H9 (cell line): Measurements from ENCODE around the gene LINC01488. TPM values are rescaled to one million over a fixed set of nuclear protein-coding genes. Genes with fewer than 3 reads are reported as not detected.

Experiments used
- DNase-seq: peaks from one replicate; pipeline ENCODE4 v3.0.0-alpha.2; 2017
- H2AFZ ChIP-seq: one replicate; pipeline ENCODE4 v1.6.1; 2013; ENCODE audit warnings: mild to moderate bottlenecking, low read length, control low read depth, moderate library complexity
- H2AK5ac ChIP-seq: 2 replicates; pipeline ENCODE4 v1.6.1; 2013; ENCODE audit warnings: low read length, control low read depth, mixed read lengths; ENCODE audit not compliant: insufficient read length
- H2BK120ac ChIP-seq: one replicate; pipeline ENCODE4 v1.6.1; 2013; ENCODE audit warnings: low read depth, mild to moderate bottlenecking, low read length, control low read depth, inconsistent platforms; ENCODE audit not compliant: poor library complexity, severe bottlenecking
- H2BK12ac ChIP-seq: 2 replicates; pipeline ENCODE4 v1.6.1; 2013; ENCODE audit warnings: low read length, control low read depth, mixed read lengths, low read depth; ENCODE audit not compliant: insufficient read length
- H2BK15ac ChIP-seq: 2 replicates; pipeline ENCODE4 v1.6.1; 2013; ENCODE audit warnings: low read depth, low read length, control low read depth
- H2BK20ac ChIP-seq: one replicate; pipeline ENCODE4 v1.6.1; 2013; ENCODE audit warnings: low read depth, mild to moderate bottlenecking, low read length, control low read depth, inconsistent platforms; ENCODE audit not compliant: poor library complexity, severe bottlenecking
- H2BK5ac ChIP-seq: 2 replicates; pipeline ENCODE4 v1.6.1; 2013; ENCODE audit warnings: low read length, control low read depth, mixed read lengths; ENCODE audit not compliant: insufficient read length
- H3K14ac ChIP-seq: 2 replicates; pipeline ENCODE4 v1.6.1; 2013; ENCODE audit warnings: low read length, control low read depth; ENCODE audit not compliant: insufficient read depth
- H3K18ac ChIP-seq: 2 replicates; pipeline ENCODE4 v1.6.1; 2013; ENCODE audit warnings: low read depth, mild to moderate bottlenecking, mixed read lengths, low read length, control low read depth; ENCODE audit not compliant: insufficient read length
- H3K23ac ChIP-seq: 2 replicates; pipeline ENCODE4 v1.6.1; 2013; ENCODE audit warnings: low read length, control low read depth, mixed read lengths, low read depth; ENCODE audit not compliant: insufficient read length
- H3K23me2 ChIP-seq: 2 replicates; pipeline ENCODE4 v1.6.1; 2013; ENCODE audit warnings: low read depth, mild to moderate bottlenecking, mixed read lengths, low read length, control low read depth; ENCODE audit not compliant: insufficient read length, poor library complexity, severe bottlenecking
- H3K27ac ChIP-seq: 2 replicates; pipeline ENCODE4 v1.5.1; 2013; ENCODE audit warnings: low read length, control low read depth, mixed read lengths, low read depth; ENCODE audit not compliant: insufficient read length
- H3K27me3 ChIP-seq: 2 replicates; pipeline ENCODE4 v1.6.1; 2013; ENCODE audit warnings: low read length, control low read depth, inconsistent platforms; ENCODE audit not compliant: insufficient read depth
- H3K4ac ChIP-seq: 2 replicates; pipeline ENCODE4 v1.6.1; 2013; ENCODE audit warnings: low read depth, mild to moderate bottlenecking, control low read depth, inconsistent platforms, low read length, moderate library complexity
- H3K4me1 ChIP-seq: 2 replicates; pipeline ENCODE4 v1.6.1; 2013; ENCODE audit warnings: low read length, control low read depth, inconsistent platforms; ENCODE audit not compliant: insufficient read depth
- H3K4me2 ChIP-seq: 2 replicates; pipeline ENCODE4 v1.6.1; 2013; ENCODE audit warnings: low read length, control low read depth, mixed read lengths; ENCODE audit not compliant: insufficient read length, insufficient read depth
- H3K56ac ChIP-seq: 2 replicates; pipeline ENCODE4 v1.6.1; 2013; ENCODE audit warnings: low read depth, mild to moderate bottlenecking, mixed read lengths, low read length, control low read depth; ENCODE audit not compliant: insufficient read length
- H3K79me1 ChIP-seq: 2 replicates; pipeline ENCODE4 v1.6.1; 2013; ENCODE audit warnings: low read depth, mild to moderate bottlenecking, moderate library complexity, low read length, control low read depth, inconsistent platforms; ENCODE audit not compliant: insufficient read depth, poor library complexity, severe bottlenecking
- H3K79me2 ChIP-seq: 2 replicates; pipeline ENCODE4 v1.6.1; 2013; ENCODE audit warnings: low read length, control low read depth, inconsistent platforms; ENCODE audit not compliant: insufficient read depth
- H3K9ac ChIP-seq: 2 replicates; pipeline ENCODE4 v1.6.1; 2013; ENCODE audit warnings: low read length, control low read depth, mixed read lengths; ENCODE audit not compliant: insufficient read length; ENCODE audit errors: extremely low read depth
- H3K9me3 ChIP-seq: one replicate; pipeline ENCODE4 v1.6.1; 2013; ENCODE audit warnings: low read depth, low read length, inconsistent platforms; ENCODE audit not compliant: control insufficient read depth
- H3T11ph ChIP-seq: one replicate; pipeline ENCODE4 v1.6.1; 2013; ENCODE audit warnings: mild to moderate bottlenecking, low read length, control low read depth, inconsistent platforms
- H4K20me1 ChIP-seq: one replicate; pipeline ENCODE4 v1.6.1; 2013; ENCODE audit not compliant: control insufficient read depth, insufficient read length, insufficient read depth
- H4K5ac ChIP-seq: 2 replicates; pipeline ENCODE4 v1.6.1; 2013; ENCODE audit warnings: low read depth, mild to moderate bottlenecking, mixed read lengths, low read length, control low read depth; ENCODE audit not compliant: insufficient read length
- H4K8ac ChIP-seq: replicated peaks from 2 replicates; pipeline ENCODE4 v1.6.1; 2013; ENCODE audit warnings: low read length, control low read depth, mixed read lengths, low read depth; ENCODE audit not compliant: insufficient read length
- H4K91ac ChIP-seq: 2 replicates; pipeline ENCODE4 v1.6.1; 2013; ENCODE audit warnings: low read depth, mild to moderate bottlenecking, moderate library complexity, mixed read lengths, low read length, control low read depth; ENCODE audit not compliant: insufficient read length
- H3K27ac Mint-ChIP-seq, 3 experiments: 2 replicates in 2 of 3; 3 replicates in 1 of 3; pipeline ENCODE4 v1.8.0; 2020 to 2021; ENCODE audit warnings: mixed read lengths in 3 of 3, mild to moderate bottlenecking in 1 of 3, moderate library complexity in 1 of 3
- H3K27me3 Mint-ChIP-seq: 2 replicates; pipeline ENCODE4 v1.8.0; 2021; ENCODE audit warnings: low read depth, mild to moderate bottlenecking, moderate library complexity, mixed read lengths
- H3K36me3 Mint-ChIP-seq, 3 experiments: 2 replicates in 2 of 3; 3 replicates in 1 of 3; pipeline ENCODE4 v1.8.0; 2020 to 2021; ENCODE audit warnings: low read depth in 3 of 3, mixed read lengths in 3 of 3; ENCODE audit not compliant: insufficient read depth in 1 of 3
- H3K4me1 Mint-ChIP-seq, 2 experiments: 2 replicates each; pipeline ENCODE4 v1.8.0; 2020; ENCODE audit warnings: mixed read lengths in 2 of 2
- H3K4me3 Mint-ChIP-seq, 2 experiments: 2 replicates in 1 of 2; 3 replicates in 1 of 2; pipeline ENCODE4 v1.8.0; 2020 to 2021; ENCODE audit warnings: mild to moderate bottlenecking in 2 of 2, mixed read lengths in 2 of 2, moderate library complexity in 1 of 2
- H3K9me3 Mint-ChIP-seq, 2 experiments: 2 replicates in 1 of 2; 3 replicates in 1 of 2; pipeline ENCODE4 v1.8.0; 2020; ENCODE audit warnings: mild to moderate bottlenecking in 2 of 2, mixed read lengths in 2 of 2, moderate library complexity in 1 of 2
- CTCF ChIP-seq: fragments of 200-600 bp; sonication (generic); conservative IDR thresholded peaks from 3 replicates; pipeline ENCODE4 v1.8.0; 2021; ENCODE audit warnings: antibody characterized with exemption, mild to moderate bottlenecking
- WGBS: extraction: QIAGEN DNeasy Blood & Tissue Kit; methylation state at CpG from one replicate; pipeline ENCODE4 v1.1.7; 2013; ENCODE audit warnings: missing lambda C conversion rate, low lambda C conversion rate, mixed read lengths; ENCODE audit not compliant: insufficient read length; ENCODE audit errors: extremely low coverage; 5-methylcytosine and 5-hydroxymethylcytosine counted together
- total RNA-seq: library from RNA; stranded (reverse); gene quantifications from 2 replicates; pipeline ENCODE4 v1.2.1, GENCODE V29; 2021

The LINC01488 gene
- total RNA-seq, 1 experiment from 2014 or later = not detected

- Histone ChIP-seq H3K79me2 (no peaks in the 10 kb centered on the region), H2BK20ac (no peak overlapping the region), H3K4ac (no peak overlapping the region), H3K9ac (no peak overlapping the region), H4K8ac (no peak overlapping the region), H3K27ac (no peak overlapping the region), H2AFZ (no peak overlapping the region), H2BK12ac (no peak overlapping the region), H2AK5ac (no peak overlapping the region), H3K4me2 (no peak overlapping the region), H4K91ac (no peak overlapping the region), H2BK5ac (no peak overlapping the region), H3K23me2 (no peaks in the 10 kb centered on the region), H2BK120ac (no peak overlapping the region), H3K79me1 (no peaks in the 10 kb centered on the region), H3K4me1 (no peaks in the 10 kb centered on the region), H3K56ac (no peak overlapping the region), H3K14ac (no peak overlapping the region), H3T11ph (no peak overlapping the region), H3K27me3 (no peaks in the 10 kb centered on the region), H4K20me1 (no peaks in the 10 kb centered on the region), H3K18ac (no peak overlapping the region), H3K9me3 (no peaks in the 10 kb centered on the region), H4K5ac (no peak overlapping the region), H2BK15ac (no peak overlapping the region), H3K23ac (no peak overlapping the region)
- WGBS = no CpG with 5 or more reads among the region's 13 CpGs
- Mint-ChIP-seq H3K27me3 (peaks cover 15% of the 10 kb centered on the region), H3K4me3 (no peak overlapping the region), H3K27ac (no peak overlapping the region), H3K36me3 (no peaks in the 10 kb centered on the region), H3K9me3 (no peaks in the 10 kb centered on the region; a peak in 1 of 5 replicates), H3K4me1 (peaks cover 34 to 38% of the 10 kb centered on the region in 2 experiments)
- no peak for TF ChIP-seq CTCF
- DNase-seq = no peak
Measured at GRCh38 chr11:69529001-69529400, 47.5 kb downstream of the LINC01488 start.
